Activated naive CD4-positive, alpha-beta T cell (primary cell): Measurements from ENCODE around the gene SDHAF3.
A peak's percentile ranks its signal among the peaks of the same experiment; 100 is the strongest.
"Not testable (repeated sequence)": the region's sequence is repeated elsewhere in the genome, so short reads cannot be mapped to it uniquely, and the experiment has no call there.

Experiments
- DNase-seq, 4 experiments: peaks; one replicate each; lab custom pipeline; 2025; lab: John Stamatoyannopoulos, UW

Gene SDHAF3

GRCh38 chr7:97117372-97118188 lies at the start of gene SDHAF3:
Gene SDHAF3 (plus strand): TSS chr7:97117698. CDS start chr7:97117724, 26 bp downstream.
- peak; percentile 96 to 98 (median 97) for DNase-seq

DNA sequence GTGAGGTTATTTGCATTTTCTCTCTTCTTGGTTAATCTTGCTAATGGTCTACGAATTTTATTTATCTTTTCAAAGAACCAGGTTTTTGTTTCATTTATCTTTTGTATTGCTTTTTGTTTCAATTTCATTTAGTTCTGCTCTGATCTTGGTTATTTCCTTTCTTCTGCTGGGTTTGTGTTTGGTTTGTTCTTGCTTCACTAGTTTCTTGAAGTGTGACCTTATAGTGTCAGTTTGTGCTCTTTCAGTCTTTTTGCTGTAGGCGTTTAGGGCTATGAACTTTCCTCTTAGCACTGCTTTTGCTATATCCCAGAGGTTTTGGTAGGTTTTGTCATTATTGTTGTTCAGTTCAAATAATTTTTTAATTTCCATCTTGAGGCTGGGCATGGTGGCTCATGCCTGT lies 45.5 kb upstream of the SDHAF3 start:
- not testable (repeated sequence) for DNase-seq

DNA sequence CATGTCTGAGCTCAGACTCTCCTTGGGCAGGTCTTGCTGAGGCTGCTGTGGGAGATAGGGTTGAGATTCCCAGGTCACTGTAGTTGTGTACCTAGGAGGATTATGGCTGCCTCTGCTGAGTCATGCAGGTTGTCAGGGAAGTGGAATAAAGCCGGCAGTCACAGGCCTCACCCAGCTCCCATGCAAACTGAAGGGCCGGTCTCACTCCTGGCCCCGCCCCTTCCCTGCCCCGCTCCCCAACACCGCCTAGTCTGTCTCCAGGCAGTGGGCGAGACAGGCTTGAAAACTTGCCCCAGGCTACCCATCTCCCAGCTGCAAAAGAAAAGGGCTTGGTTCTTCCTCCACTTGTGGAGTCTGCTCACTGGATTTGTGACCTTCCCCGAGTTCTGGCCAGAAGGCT lies 41.6 kb upstream of the SDHAF3 start:
- no peak for DNase-seq

- DNase-seq: no peak
These were observed 39.2 kb upstream of the SDHAF3 start for GRCh38 chr7:97078023-97078969.

DNA sequence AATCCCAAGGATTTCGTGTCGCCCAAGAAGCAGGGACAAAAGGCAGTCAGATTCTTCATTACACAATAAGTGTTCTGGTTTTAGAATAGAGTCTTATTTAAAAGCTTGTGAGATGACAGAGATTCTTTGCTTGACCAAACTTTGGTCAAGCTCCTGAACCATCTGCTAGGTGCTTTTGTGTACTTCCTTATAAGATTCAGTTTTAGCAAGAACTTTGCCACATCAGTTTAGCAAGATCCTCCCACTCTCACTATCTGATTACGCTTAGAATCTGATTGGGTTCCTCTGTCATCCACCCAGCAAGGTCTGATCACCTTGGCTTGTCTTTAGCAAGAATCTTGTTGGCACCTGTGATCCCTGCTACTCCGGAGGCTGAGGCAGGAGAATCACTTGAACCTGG lies 38.2 kb upstream of the SDHAF3 start:
- no peak for DNase-seq

GRCh38 chr7:97081521-97082300 lies 35.8 kb upstream of the SDHAF3 start:
- no peak for DNase-seq

GRCh38 chr7:97088364-97088763 lies 29.1 kb upstream of the SDHAF3 start:
- DNase-seq: no peak

DNA sequence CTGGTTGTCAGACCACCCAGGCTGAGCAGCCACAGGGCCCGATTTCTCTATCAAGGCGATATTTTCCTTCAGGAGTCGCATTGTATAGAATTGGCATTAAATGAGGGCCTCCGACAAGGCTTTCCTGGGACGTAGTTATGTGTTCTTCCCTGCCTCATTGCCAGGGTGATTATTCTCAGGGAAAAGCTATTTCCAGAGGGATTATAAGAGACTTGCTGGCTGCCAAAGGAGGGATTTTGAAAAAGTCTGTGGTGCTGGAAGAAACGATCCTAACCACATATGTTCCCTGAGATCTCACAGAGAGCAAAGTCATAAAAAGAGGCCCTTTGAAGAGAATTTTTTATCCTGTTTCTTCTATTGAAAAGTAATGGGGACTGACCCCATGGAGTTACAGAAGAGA lies 27.7 kb upstream of the SDHAF3 start:
- no peak for DNase-seq

- DNase-seq: no peak
These were observed 26.6 kb upstream of the SDHAF3 start for GRCh38 chr7:97090761-97091353.

DNA sequence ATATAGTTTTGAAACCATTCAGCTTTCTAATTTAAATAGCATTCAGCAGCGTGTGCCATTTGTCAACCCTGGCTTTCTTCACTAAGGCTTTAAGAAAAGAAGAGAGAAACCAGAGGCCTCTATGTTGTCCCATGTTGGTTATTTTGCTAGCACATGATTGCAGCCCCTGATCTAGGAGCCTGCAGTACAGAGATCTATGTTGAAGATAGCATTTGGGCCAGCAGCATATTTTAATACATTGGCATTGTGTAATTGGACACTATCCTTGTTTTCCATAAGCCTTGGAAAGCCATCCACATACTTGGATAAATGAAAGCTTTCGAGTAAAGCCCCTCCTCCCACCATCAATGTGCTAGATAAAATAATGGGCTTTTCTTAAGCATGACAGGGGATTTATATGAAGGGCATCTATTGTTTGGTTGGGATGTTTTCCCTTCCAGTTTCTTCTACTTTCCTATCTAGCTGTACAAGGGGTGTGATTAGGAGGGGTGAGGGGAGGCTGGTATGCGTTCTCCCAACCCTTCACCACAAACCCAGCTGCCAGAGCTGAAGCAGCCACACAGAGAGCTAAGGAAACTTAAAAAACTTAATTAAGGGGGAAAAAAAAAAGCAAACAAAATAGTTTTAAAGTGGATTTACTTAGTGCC lies 23.1 kb upstream of the SDHAF3 start:
- DNase-seq: no peak

- DNase-seq: no peak
These were observed 21.5 kb upstream of the SDHAF3 start for GRCh38 chr7:97096037-97096436.

DNA sequence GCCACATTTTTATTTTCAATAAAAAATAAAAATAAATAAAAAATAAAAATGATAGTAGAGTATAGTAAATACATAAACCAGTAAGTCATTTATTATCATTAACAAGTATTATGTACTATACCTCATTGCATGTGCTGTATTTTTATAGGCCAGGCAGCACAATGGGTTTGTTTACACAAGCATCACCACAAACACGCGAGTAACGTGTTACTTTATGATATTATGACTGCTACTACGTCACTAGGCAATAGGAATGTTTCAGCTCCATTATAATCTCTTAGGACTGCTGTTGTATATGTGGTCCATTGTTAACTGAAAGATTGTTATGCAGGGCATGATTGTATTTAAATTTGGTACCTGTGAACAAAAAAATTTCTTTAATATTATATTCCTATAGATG lies 20.8 kb upstream of the SDHAF3 start:
- DNase-seq: no peak

GRCh38 chr7:97104719-97105238 lies 12.7 kb upstream of the SDHAF3 start:
- peak; percentile 1 to 56 (median 34) for DNase-seq

GRCh38 chr7:97107192-97107800 lies 10.2 kb upstream of the SDHAF3 start:
- DNase-seq: no peak

GRCh38 chr7:97116308-97116707 lies 1.2 kb upstream of the SDHAF3 start:
- no peak for DNase-seq

- DNase-seq: no peak
These were observed 495 bp upstream of the SDHAF3 start for GRCh38 chr7:97117035-97117371.

GRCh38 chr7:97118306-97118917 lies 914 bp downstream of the SDHAF3 start:
- no peak for DNase-seq

- no peak for DNase-seq
These were observed 2.2 kb downstream of the SDHAF3 start for GRCh38 chr7:97119747-97120146.

GRCh38 chr7:97120713-97121457 lies 3.4 kb downstream of the SDHAF3 start:
- DNase-seq: no peak
